PC-3 (cell line): ENCODE data around the gene NUP210L. TPM values are rescaled to one million over a fixed set of nuclear protein-coding genes. Genes with fewer than 3 reads are reported as not detected.

ENCODE experiments used
- ATAC-seq: fragments of 200-7000 bp; cut with Tn5 transposase; 2 replicates; pipeline ENCODE4 v1.9.1; 2020; ENCODE audit warnings: mild to moderate bottlenecking, moderate library complexity
- BruUV-seq: library from RNA; stranded (reverse); fragments of 400-500 nt; replicated peaks from 2 replicates; lab custom pipeline; 2021; lab: Mats Ljungman, UMichigan
- CTCF ChIA-PET: fragments of 300-600 bp; sonication (Branson Sonifier 250); formaldehyde crosslinking; loops from one replicate; lab custom pipeline; 2022; ENCODE audit warnings: antibody characterized with exemption; lab: Charles Lee
- POLR2A ChIA-PET: fragments of 300-600 bp; sonication (Branson Sonifier 250); formaldehyde crosslinking; loops from one replicate; lab custom pipeline; 2022; ENCODE audit warnings: antibody characterized with exemption; ENCODE audit not compliant: unreplicated experiment; lab: Charles Lee
- DNase-seq: peaks from one replicate; pipeline ENCODE4 v3.0.0-alpha.2; 2015
- H2AFZ ChIP-seq: fragments of 300-600 bp; sonication (generic); 2 replicates; pipeline ENCODE4 v1.6.0; 2016; ENCODE audit warnings: antibody characterized with exemption, low read length
- H3F3A ChIP-seq: fragments of 300-600 bp; sonication (generic); one replicate; pipeline ENCODE4 v1.6.0; 2017; ENCODE audit warnings: antibody characterized with exemption, low read length, control low read depth, mild to moderate bottlenecking; ENCODE audit not compliant: unreplicated experiment
- H3K27ac ChIP-seq: fragments of 300-600 bp; sonication (generic); 2 replicates; pipeline ENCODE4 v1.5.1; 2016; ENCODE audit warnings: mild to moderate bottlenecking, low read length
- H3K27me3 ChIP-seq: fragments of 300-600 bp; sonication (generic); 2 replicates; pipeline ENCODE4 v1.6.1; 2016; ENCODE audit warnings: low read length, mixed read lengths
- H3K36me3 ChIP-seq: fragments of 300-600 bp; sonication (generic); 2 replicates; pipeline ENCODE4 v1.6.1; 2016; ENCODE audit warnings: low read depth, mixed run types, low read length, mixed read lengths
- H3K4me1 ChIP-seq: fragments of 300-600 bp; sonication (generic); 2 replicates; pipeline ENCODE4 v1.5.1; 2016; ENCODE audit warnings: low read length; ENCODE audit not compliant: insufficient read depth
- H3K4me2 ChIP-seq: fragments of 300-600 bp; sonication (generic); 2 replicates; pipeline ENCODE4 v1.6.0; 2016; ENCODE audit warnings: low read length
- H3K4me3 ChIP-seq: fragments of 300-600 bp; sonication (generic); 2 replicates; pipeline ENCODE4 v1.5.1; 2016; ENCODE audit warnings: mild to moderate bottlenecking, low read length, mixed read lengths
- H3K79me2 ChIP-seq: fragments of 300-600 bp; sonication (generic); 2 replicates; pipeline ENCODE4 v1.6.1; 2017; ENCODE audit warnings: low read length, mixed read lengths
- H3K9ac ChIP-seq: fragments of 300-600 bp; sonication (generic); 2 replicates; pipeline ENCODE4 v1.6.0; 2016; ENCODE audit warnings: mild to moderate bottlenecking, low read length
- H3K9me2 ChIP-seq: fragments of 300-600 bp; sonication (generic); replicated peaks from 2 replicates; pipeline ENCODE4 v1.6.1; 2016; ENCODE audit warnings: mixed run types, low read length, mixed read lengths
- H3K9me3 ChIP-seq: fragments of 300-600 bp; sonication (generic); 2 replicates; pipeline ENCODE4 v1.6.1; 2016; ENCODE audit warnings: low read length, mixed read lengths
- H4K20me1 ChIP-seq: fragments of 300-600 bp; sonication (generic); 2 replicates; pipeline ENCODE4 v1.6.1; 2016; ENCODE audit warnings: low read length, mixed read lengths
- EZH2 ChIP-seq: fragments of 300-600 bp; sonication (generic); IDR thresholded peaks from one replicate; pipeline ENCODE4 v1.6.1; 2017; ENCODE audit warnings: antibody characterized with exemption, mild to moderate bottlenecking, low read length; ENCODE audit not compliant: unreplicated experiment
- EZH2phosphoT487 ChIP-seq: fragments of 300-600 bp; sonication (generic); IDR thresholded peaks from 2 replicates; pipeline ENCODE4 v1.6.1; 2018; ENCODE audit warnings: mild to moderate bottlenecking, antibody characterized with exemption, low read length, borderline replicate concordance
- intact Hi-C: fragments of 100-400 bp; cut with micrococcal nuclease; formaldehyde crosslinking; loops from 2 replicates; pipeline ENCODE4 v1.9.0; 2023
- total RNA-seq: library from RNA; depleted of rRNA; stranded (reverse); fragments of >200 nt; gene quantifications from 2 replicates; pipeline ENCODE4 v1.2.3, GENCODE V29; 2014
- TF ChIP-seq, protein P1 (sequence below): fragments of 300-600 bp; sonication (generic); conservative IDR thresholded peaks from 2 replicates; pipeline ENCODE4 v1.5.1; 2017; ENCODE audit warnings: antibody characterized with exemption, low read depth, mild to moderate bottlenecking, low read length

NUP210L gene
- total RNA-seq, 1 experiment from 2014 or later, result 0.04 TPM

- POLR2A ChIA-PET, result interaction anchor here (0.7 kb wide), 1 partner anchor 169 kb away, joined by 3 read pairs; no protein-coding TSS in a partner anchor
Observed at GRCh38 chr1:154181944-154182343, 27.1 kb upstream of the NUP210L start.

GRCh38 chr1:154179946-154180687 is 25.2 kb upstream of the NUP210L start:
- Histone ChIP-seq H3K9me2 (no peaks in the 10 kb centered on the region), H3K27ac (no peak overlapping the region), H3F3A (no peaks in the 10 kb centered on the region), H3K4me1 (peaks cover 43% of the 10 kb centered on the region), H3K9me3 (no peaks in the 10 kb centered on the region), H3K4me3 (peak overlapping the region; percentile 48; the same call in 1 of the 2 replicates), H3K27me3 (no peaks in the 10 kb centered on the region), H3K79me2 (peaks cover 78% of the 10 kb centered on the region), H3K9ac (no peak overlapping the region), H4K20me1 (peaks cover 69% of the 10 kb centered on the region), H2AFZ (no peak overlapping the region), H3K36me3 (peaks cover 44% of the 10 kb centered on the region), H3K4me2 (peak overlapping the region; percentile 68)
- no TSS peak for BruUV-seq
- POLR2A ChIA-PET, result no interaction called here
- no peak for DNase-seq
- intact Hi-C loops, result no loop called here
- no peak for ATAC-seq
- CTCF ChIA-PET, result no interaction called here
- TF ChIP-seq, protein P1, sequence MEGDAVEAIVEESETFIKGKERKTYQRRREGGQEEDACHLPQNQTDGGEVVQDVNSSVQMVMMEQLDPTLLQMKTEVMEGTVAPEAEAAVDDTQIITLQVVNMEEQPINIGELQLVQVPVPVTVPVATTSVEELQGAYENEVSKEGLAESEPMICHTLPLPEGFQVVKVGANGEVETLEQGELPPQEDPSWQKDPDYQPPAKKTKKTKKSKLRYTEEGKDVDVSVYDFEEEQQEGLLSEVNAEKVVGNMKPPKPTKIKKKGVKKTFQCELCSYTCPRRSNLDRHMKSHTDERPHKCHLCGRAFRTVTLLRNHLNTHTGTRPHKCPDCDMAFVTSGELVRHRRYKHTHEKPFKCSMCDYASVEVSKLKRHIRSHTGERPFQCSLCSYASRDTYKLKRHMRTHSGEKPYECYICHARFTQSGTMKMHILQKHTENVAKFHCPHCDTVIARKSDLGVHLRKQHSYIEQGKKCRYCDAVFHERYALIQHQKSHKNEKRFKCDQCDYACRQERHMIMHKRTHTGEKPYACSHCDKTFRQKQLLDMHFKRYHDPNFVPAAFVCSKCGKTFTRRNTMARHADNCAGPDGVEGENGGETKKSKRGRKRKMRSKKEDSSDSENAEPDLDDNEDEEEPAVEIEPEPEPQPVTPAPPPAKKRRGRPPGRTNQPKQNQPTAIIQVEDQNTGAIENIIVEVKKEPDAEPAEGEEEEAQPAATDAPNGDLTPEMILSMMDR, result no peak
- TF ChIP-seq EZH2phosphoT487 (no peak), EZH2 (no peak)

More at GRCh38 chr1:154181944-154182343, 27.1 kb upstream of the NUP210L start:
- peaks cover 32% of the 10 kb centered on the region for H3K36me3 ChIP-seq
- CTCF ChIA-PET, result interaction anchor here (0.7 to 1.0 kb wide), 2 partner anchors 18 to 194 kb away, joined by 3 to 4 read pairs; no protein-coding TSS in a partner anchor
- H3K9me2 ChIP-seq, result no peaks in the 10 kb centered on the region
- no peak for ATAC-seq
- H3K79me2 ChIP-seq, result peaks cover 60% of the 10 kb centered on the region
- H3K4me1 ChIP-seq, result peaks cover 43% of the 10 kb centered on the region
- no peaks in the 10 kb centered on the region for H3K27me3 ChIP-seq
- H3K4me3 ChIP-seq, result peak overlapping the region; percentile 80
- peak overlapping the region; percentile 90 for H3K4me2 ChIP-seq
- no peaks in the 10 kb centered on the region for H3K9me3 ChIP-seq
- H3K27ac ChIP-seq, result peak overlapping the region; percentile 83
- no peak for DNase-seq
- intact Hi-C loops, result loop anchor here (1.0 kb wide), 1 partner anchor 38 kb away; the partner anchor contains the start of gene UBAP2L
- H3K9ac ChIP-seq, result peak overlapping the region; percentile 93
- no peak for TF ChIP-seq EZH2phosphoT487
- TF ChIP-seq EZH2, result no peak
- TF ChIP-seq, protein P1, result no peak
- no peaks in the 10 kb centered on the region for H3F3A ChIP-seq
- no peak overlapping the region for H2AFZ ChIP-seq
- no TSS peak for BruUV-seq
- peaks cover 52% of the 10 kb centered on the region for H4K20me1 ChIP-seq
